Uterus (tissue), 2 donors: ENCODE data around the gene KIAA1143.

ENCODE experiments used
- CTCF ChIP-seq, 4 experiments: fragments of 200-600 bp in 2 of 4; fragments of 450-650 bp in 2 of 4; sonication (generic) in 2 of 4; IDR thresholded peaks; one replicate each; pipeline ENCODE4 v1.5.1; 2016 to 2019; ENCODE audit warnings: antibody characterized with exemption in 4 of 4, mild to moderate bottlenecking in 2 of 4, moderate library complexity in 1 of 4
- POLR2A ChIP-seq, 2 donors: fragments of 450-650 bp; IDR thresholded peaks; one replicate each; pipeline ENCODE4 v1.6.1; 2016; ENCODE audit warnings: antibody characterized with exemption in 2 of 2, mild to moderate bottlenecking in 1 of 2, moderate library complexity in 1 of 2

GRCh38 chr3:44771424-44772098 is 10.1 kb upstream of the KIAA1143 start:
- TF ChIP-seq CTCF (IDR thresholded peaks at IDR 0.05) (no peak), POLR2A (IDR thresholded peaks at IDR 0.05) (no peak)
